Heart left ventricle (tissue), 16 donors: ENCODE measurements around the gene LRRK2. TPM values are rescaled to one million over a fixed set of nuclear protein-coding genes. Genes with fewer than 3 reads are reported as not detected.
"Not testable (repeated sequence)": the region's sequence is repeated elsewhere in the genome, so short reads cannot be mapped to it uniquely, and the experiment has no call there.

ENCODE experiments used
- ATAC-seq, 4 donors: fragments of 200-7000 bp; cut with Tn5 transposase; one replicate each; pipeline ENCODE4 v1.9.1; 2020 to 2022; ENCODE audit warnings: moderate library complexity in 4 of 4, mild to moderate bottlenecking in 3 of 4, moderate number of reproducible peaks in 1 of 4
- DNase-seq, 5 donors: peaks; one replicate each; pipeline ENCODE4 v3.0.0-alpha.2; 2020
- H3K27ac ChIP-seq, 12 donors: fragments of 200-600 bp; sonication (generic) in 4 of 12; one replicate each; pipeline versions ENCODE4 v1.5.0 to v1.8.0; 2016 to 2022; ENCODE audit warnings: mild to moderate bottlenecking in 2 of 12
- H3K27me3 ChIP-seq, 9 donors: fragments of 200-600 bp; sonication (generic) in 2 of 9; one replicate each; pipeline versions ENCODE4 v1.5.1 to v1.8.0; 2016 to 2022; ENCODE audit warnings: mild to moderate bottlenecking in 3 of 9
- H3K36me3 ChIP-seq, 9 donors: fragments of 200-600 bp; sonication (generic) in 2 of 9; one replicate each; pipeline versions ENCODE4 v1.5.0 to v1.8.0; 2018 to 2022; ENCODE audit warnings: mild to moderate bottlenecking in 2 of 9
- H3K4me1 ChIP-seq, 12 donors: fragments of 200-600 bp; sonication (generic) in 4 of 12; one replicate each; pipeline versions ENCODE4 v1.5.0 to v1.8.0; 2016 to 2022; ENCODE audit warnings: mild to moderate bottlenecking in 3 of 12
- H3K4me3 ChIP-seq, 12 donors: fragments of 200-600 bp; sonication (generic) in 4 of 12; one replicate each; pipeline versions ENCODE4 v1.5.0 to v1.8.0; 2017 to 2022; ENCODE audit warnings: mild to moderate bottlenecking in 9 of 12, moderate library complexity in 4 of 12
- H3K9me3 ChIP-seq, 12 donors: fragments of 200-600 bp; sonication (generic) in 4 of 12; one replicate each; pipeline versions ENCODE4 v1.5.0 to v1.8.0; 2016 to 2022; ENCODE audit warnings: mild to moderate bottlenecking in 1 of 12
- CTCF ChIP-seq, 12 donors: fragments of 200-600 bp; sonication (generic) in 4 of 12; IDR thresholded peaks; one replicate each; pipeline versions ENCODE4 v1.5.0 to v1.8.0; 2018 to 2022; ENCODE audit warnings: antibody characterized with exemption in 12 of 12, mild to moderate bottlenecking in 5 of 12
- POLR2A ChIP-seq, 2 donors: fragments of 450-650 bp; IDR thresholded peaks; one replicate each; pipeline ENCODE4 v1.6.1; 2017; ENCODE audit warnings: antibody characterized with exemption in 2 of 2, mild to moderate bottlenecking in 2 of 2, moderate library complexity in 2 of 2
- WGBS, 4 donors: extraction: QIAGEN DNeasy Blood & Tissue Kit in 2 of 4; methylation state at CpG; one replicate each; pipeline versions ENCODE4 v1.1.5 to v1.1.7; 2013 to 2018; 5-methylcytosine and 5-hydroxymethylcytosine counted together
- intact Hi-C, 10 donors: fragments of 100-400 bp; cut with DNase I; formaldehyde crosslinking; loops; one replicate each; pipeline versions ENCODE4 v1.11.1 to v1.14.2; 2022
- polyA plus RNA-seq, 2 donors: library from polyadenylated mRNA; stranded (reverse); fragments of 200-250 nt; gene quantifications; one replicate each; pipeline ENCODE4 v1.2.3, GENCODE V29; 2013
- total RNA-seq, 9 donors: library from RNA; depleted of rRNA in 2 of 9; stranded (reverse); fragments of >200 nt in 2 of 9; fragmentation: NEBNext Ultra II Directional in 3 of 9; extraction: Animal tissue kit (Norgen Biotek cat#: 25700) in 3 of 9; gene quantifications; one replicate each; pipeline versions ENCODE4 v1.1.0 to v1.2.4, GENCODE V29; 2016 to 2023
- donor health status: ischemic (EF 13 %, LVEDD 7.1; RV severe dilation, severe dysfunction).
- donor health status: healthy with polysubstance abuse.
- donor health status: DM: no; HTN: yes; CAD: no.
- donor health status: DM: no; HTN: no; CAD: no.
- donor health status: ischemic (EF 25% LVEDD 6.9; RV normal size, moderate dysfunction).
- donor health status: ischemic (EF 25% LVEDD 5.7; RV mildly dilated, moderate dysfunction).
- donor health status: healthy.
- donor health status: DM: yes; HTN: yes; CAD: no.
- donor health status: ischemic (EF 35%, LVEDD 5.7; RV mildly dilated, moderate dysfunction).
- donor health status: nonischemic (EF 11% LVEDD 7.7; RV severe dilation, severe dysfunction).
- donor health status: DM: yes; HTN: yes; CAD: no.
- donor health status: PGD.
- donor health status: ischemic (EF 29% LVEDD 5.4; RV normal size, mild dysfunction).
- donor health status: nonischemic (EF 23%, LVEDD 6.1; RV moderate dilation, normal function).

The LRRK2 gene
- total and polyA plus RNA-seq, 11 donors = 0.72 to 12.3 (median 5.0) TPM

GRCh38 chr12:40207551-40207950, 17.2 kb upstream of the LRRK2 start:
- Histone ChIP-seq H3K4me3 (no peak overlapping the region), H3K9me3 (peaks cover 0 to 4% (median 0%) of the 10 kb centered on the region in 12 donors), H3K27me3 (no peaks in the 10 kb centered on the region), H3K36me3 (no peaks in the 10 kb centered on the region), H3K27ac (peak overlapping the region in 1 of 12 donors; percentile 89), H3K4me1 (peaks cover 0 to 28% (median 0%) of the 10 kb centered on the region in 12 donors)
- no peak for TF ChIP-seq CTCF (IDR thresholded peaks at IDR 0.05)
- TF ChIP-seq POLR2A (IDR thresholded peaks at IDR 0.05) = no peak
- 86 to 95% (median 89%) methylated on average over 2 of the region's 2 CpGs for WGBS, 4 donors
- intact Hi-C loops = no loop called here
- ATAC-seq (no peak), DNase-seq (no peak)

- 45 to 54% (median 48%) methylated on average over 4 of the region's 4 CpGs for WGBS, 4 donors
- ATAC-seq (peak in 1 of 4 donors; percentile 62), DNase-seq (peak in 1 of 5 donors; percentile 28)
- Histone ChIP-seq H3K27ac (peak overlapping the region in 1 of 12 donors; percentile 89), H3K27me3 (no peaks in the 10 kb centered on the region), H3K36me3 (no peaks in the 10 kb centered on the region), H3K4me1 (peaks cover 0 to 25% (median 0%) of the 10 kb centered on the region in 12 donors), H3K9me3 (peaks cover 0 to 7% (median 0%) of the 10 kb centered on the region in 12 donors), H3K4me3 (no peak overlapping the region)
- no peak for TF ChIP-seq CTCF (IDR thresholded peaks at IDR 0.05)
- no peak for TF ChIP-seq POLR2A (IDR thresholded peaks at IDR 0.05)
- intact Hi-C loops = no loop called here
These were observed 15.9 kb upstream of the LRRK2 start for GRCh38 chr12:40208707-40209446.

- TF ChIP-seq CTCF (IDR thresholded peaks at IDR 0.05) (no peak), POLR2A (IDR thresholded peaks at IDR 0.05) (no peak)
- ATAC-seq = no peak
These were observed 14.9 kb upstream of the LRRK2 start for GRCh38 chr12:40209886-40210285.

GRCh38 chr12:40211186-40211585, 13.6 kb upstream of the LRRK2 start:
- H3K4me1 ChIP-seq = peaks cover 0 to 27% (median 0%) of the 10 kb centered on the region in 12 donors
- ATAC-seq, H3K9me3 ChIP-seq, H3K27me3 ChIP-seq, intact Hi-C loops, DNase-seq, H3K4me3 ChIP-seq, H3K27ac ChIP-seq, H3K36me3 ChIP-seq: not testable (repeated sequence)
- WGBS, 4 donors = 85 to 93% (median 87%) methylated on average over 1 of the region's 1 CpG

More at GRCh38 chr12:40209886-40210285, 14.9 kb upstream of the LRRK2 start:
- no peaks in the 10 kb centered on the region for H3K27me3 ChIP-seq
- H3K9me3 ChIP-seq = peaks cover 0 to 7% (median 0%) of the 10 kb centered on the region in 12 donors
- intact Hi-C loops = no loop called here
- DNase-seq = no peak
- WGBS, 4 donors = 73 to 79% (median 77%) methylated on average over 4 of the region's 4 CpGs
- H3K27ac ChIP-seq = peak overlapping the region in 1 of 12 donors; percentile 89
- no peak overlapping the region for H3K4me3 ChIP-seq
- no peaks in the 10 kb centered on the region for H3K36me3 ChIP-seq
- H3K4me1 ChIP-seq = peaks cover 0 to 25% (median 0%) of the 10 kb centered on the region in 12 donors
